MCF 10A (cell line): ENCODE results near the gene FGFR4. TPM values are rescaled to one million over a fixed set of nuclear protein-coding genes. Genes with fewer than 3 reads are reported as not detected.

ENCODE experiments used
- BruUV-seq: library from RNA; stranded (reverse); fragments of 400-500 nt; replicated peaks from 2 replicates; lab custom pipeline; 2021; lab: Mats Ljungman, UMichigan
- CTCF ChIA-PET: fragments of 300-600 bp; sonication (Branson Sonifier 250); formaldehyde crosslinking; extraction: SDS; loops from one replicate; lab custom pipeline; 2021; ENCODE audit warnings: antibody characterized with exemption, inconsistent platforms; lab: Yijun Ruan, JAX
- POLR2A ChIA-PET: fragments of 300-600, 350-650 bp; sonication (Branson Sonifier 250); formaldehyde crosslinking; extraction: SDS; loops from one replicate; lab custom pipeline; 2020; ENCODE audit warnings: antibody characterized with exemption, inconsistent platforms; lab: Yijun Ruan, JAX
- DNase-seq: peaks from one replicate; pipeline ENCODE4 v3.0.0-alpha.2; 2018; ENCODE audit not compliant: unreplicated experiment
- H3K27ac Mint-ChIP-seq: one replicate; pipeline ENCODE4 v1.8.0; 2022; ENCODE audit warnings: mild to moderate bottlenecking, low read depth, mixed read lengths; ENCODE audit not compliant: unreplicated experiment
- H3K27me3 Mint-ChIP-seq: one replicate; pipeline ENCODE4 v1.8.0; 2022; ENCODE audit warnings: mixed read lengths; ENCODE audit not compliant: insufficient read depth, unreplicated experiment
- H3K36me3 Mint-ChIP-seq: one replicate; pipeline ENCODE4 v1.8.0; 2022; ENCODE audit warnings: mild to moderate bottlenecking, moderate library complexity, mixed read lengths; ENCODE audit not compliant: insufficient read depth, unreplicated experiment
- H3K4me1 Mint-ChIP-seq: one replicate; pipeline ENCODE4 v1.8.0; 2022; ENCODE audit warnings: mixed read lengths; ENCODE audit not compliant: insufficient read depth, unreplicated experiment
- H3K4me3 Mint-ChIP-seq: one replicate; pipeline ENCODE4 v1.8.0; 2022; ENCODE audit warnings: mild to moderate bottlenecking, moderate library complexity, mixed read lengths; ENCODE audit not compliant: unreplicated experiment
- H3K9me3 Mint-ChIP-seq: one replicate; pipeline ENCODE4 v1.8.0; 2022; ENCODE audit warnings: mixed read lengths; ENCODE audit not compliant: unreplicated experiment
- CTCF ChIP-seq: fragments of 200-600 bp; IDR thresholded peaks from one replicate; pipeline ENCODE4 v1.8.0; 2022; ENCODE audit warnings: antibody characterized with exemption, mild to moderate bottlenecking; ENCODE audit not compliant: unreplicated experiment
- intact Hi-C: fragments of 100-400 bp; cut with micrococcal nuclease; formaldehyde crosslinking; loops from 2 replicates; pipeline ENCODE4 v1.14.1; 2022
- total RNA-seq: library from RNA; stranded (reverse); gene quantifications from 2 replicates; pipeline ENCODE4 v1.2.3, GENCODE V29; 2022

Gene FGFR4
- total RNA-seq, 1 experiment from 2014 or later = 1.8 TPM

- POLR2A ChIA-PET = interaction anchor here (1.1 kb wide), 1 partner anchor 43 kb away, joined by 3 read pairs; no protein-coding TSS in a partner anchor
- Mint-ChIP-seq H3K36me3 (peaks cover 7% of the 10 kb centered on the region), H3K27ac (no peak overlapping the region), H3K27me3 (peaks cover 19% of the 10 kb centered on the region), H3K9me3 (no peaks in the 10 kb centered on the region), H3K4me1 (peaks cover 7% of the 10 kb centered on the region), H3K4me3 (no peak overlapping the region)
- CTCF ChIA-PET = interaction anchor here (0.6 to 6.5 kb wide), 6 partner anchors 14 to 365 kb away, joined by 3 to 91 read pairs (median 3); no protein-coding TSS in a partner anchor
- intact Hi-C loops = no loop called here
- TF ChIP-seq CTCF = no peak
- no TSS peak for BruUV-seq
- no peak for DNase-seq
Observed at GRCh38 chr5:177087398-177088005, 787 bp downstream of the FGFR4 start.

GRCh38 chr5:177089127-177089526 lies 2.4 kb downstream of the FGFR4 start:
- BruUV-seq = no TSS peak
- H3K36me3 Mint-ChIP-seq = peaks cover 7% of the 10 kb centered on the region
- intact Hi-C loops = no loop called here
- DNase-seq = no peak
- H3K27me3 Mint-ChIP-seq = peaks cover 3% of the 10 kb centered on the region
- no peaks in the 10 kb centered on the region for H3K9me3 Mint-ChIP-seq
- TF ChIP-seq CTCF = no peak
- H3K4me1 Mint-ChIP-seq = peaks cover 7% of the 10 kb centered on the region
- ChIA-PET CTCF (interaction anchor here (1.2 to 1.4 kb wide), 3 partner anchors 11 to 23 kb away, joined by 4 to 9 read pairs (median 6); no protein-coding TSS in a partner anchor), POLR2A (no interaction called here)
- H3K27ac Mint-ChIP-seq = no peak overlapping the region
- no peak overlapping the region for H3K4me3 Mint-ChIP-seq

DNA sequence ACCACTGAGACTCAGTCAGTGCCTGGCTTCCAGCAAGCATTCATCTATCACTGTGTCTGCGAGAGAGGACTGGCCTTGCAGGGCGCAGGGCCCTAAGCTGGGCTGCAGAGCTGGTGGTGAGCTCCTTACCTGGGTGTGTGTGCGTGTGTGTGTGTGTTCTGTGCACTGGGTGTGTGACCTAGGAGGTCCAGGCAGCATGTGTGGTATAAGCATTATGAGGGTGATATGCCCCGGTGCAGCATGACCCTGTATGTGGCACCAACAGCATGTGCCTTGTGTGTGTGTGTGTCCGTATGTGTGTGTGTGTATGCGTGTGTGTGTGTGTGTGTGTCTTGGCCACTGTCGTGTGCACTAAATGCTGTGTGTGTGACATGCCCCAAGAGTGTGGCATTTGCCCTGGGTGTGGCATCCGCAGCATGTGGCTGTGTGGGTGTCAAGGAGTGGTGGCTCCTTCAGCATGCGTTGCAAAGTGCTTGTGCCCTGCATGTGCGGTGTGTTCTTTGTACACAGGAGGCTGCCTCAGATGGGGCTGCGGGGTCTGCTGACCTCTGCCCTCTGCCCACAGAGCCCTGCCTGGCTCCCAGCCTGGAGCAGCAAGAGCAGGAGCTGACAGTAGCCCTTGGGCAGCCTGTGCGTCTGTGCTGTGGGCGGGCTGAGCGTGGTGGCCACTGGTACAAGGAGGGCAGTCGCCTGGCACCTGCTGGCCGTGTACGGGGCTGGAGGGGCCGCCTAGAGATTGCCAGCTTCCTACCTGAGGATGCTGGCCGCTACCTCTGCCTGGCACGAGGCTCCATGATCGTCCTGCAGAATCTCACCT lies 3.3 kb downstream of the FGFR4 start:
- H3K4me1 Mint-ChIP-seq = peaks cover 16% of the 10 kb centered on the region
- H3K4me3 Mint-ChIP-seq = no peak overlapping the region
- no peaks in the 10 kb centered on the region for H3K27me3 Mint-ChIP-seq
- ChIA-PET CTCF (interaction anchor here (1.2 to 1.4 kb wide), 3 partner anchors 12 to 22 kb away, joined by 4 to 9 read pairs (median 6); no protein-coding TSS in a partner anchor), POLR2A (no interaction called here)
- no TSS peak for BruUV-seq
- H3K36me3 Mint-ChIP-seq = peaks cover 7% of the 10 kb centered on the region
- no peak for DNase-seq
- no peak for TF ChIP-seq CTCF
- no peaks in the 10 kb centered on the region for H3K9me3 Mint-ChIP-seq
- no peak overlapping the region for H3K27ac Mint-ChIP-seq
- intact Hi-C loops = no loop called here

DNA sequence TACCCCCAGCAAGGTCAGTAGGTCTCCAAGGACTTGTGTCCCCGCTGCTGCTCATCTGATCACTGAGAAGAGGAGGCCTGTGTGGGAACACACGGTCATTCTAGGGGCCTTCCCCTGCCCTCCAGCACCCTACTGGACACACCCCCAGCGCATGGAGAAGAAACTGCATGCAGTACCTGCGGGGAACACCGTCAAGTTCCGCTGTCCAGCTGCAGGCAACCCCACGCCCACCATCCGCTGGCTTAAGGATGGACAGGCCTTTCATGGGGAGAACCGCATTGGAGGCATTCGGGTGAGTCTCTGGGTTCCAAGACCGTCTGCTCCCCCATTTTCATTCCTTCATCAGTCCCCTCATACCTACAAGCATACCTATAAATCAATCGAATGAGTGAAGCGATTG lies 4.1 kb downstream of the FGFR4 start:
- TF ChIP-seq CTCF = no peak
- ChIA-PET POLR2A (no interaction called here), CTCF (interaction anchor here (1.2 to 1.7 kb wide), 2 partner anchors 20 to 22 kb away, joined by 3 to 4 read pairs; no protein-coding TSS in a partner anchor)
- H3K9me3 Mint-ChIP-seq = no peaks in the 10 kb centered on the region
- H3K4me3 Mint-ChIP-seq = no peak overlapping the region
- no peak overlapping the region for H3K27ac Mint-ChIP-seq
- peaks cover 6% of the 10 kb centered on the region for H3K36me3 Mint-ChIP-seq
- no TSS peak for BruUV-seq
- no peaks in the 10 kb centered on the region for H3K27me3 Mint-ChIP-seq
- intact Hi-C loops = no loop called here
- peaks cover 18% of the 10 kb centered on the region for H3K4me1 Mint-ChIP-seq
- DNase-seq = no peak
